ENCODE results near the gene SCN4B. TPM values are rescaled to one million over a fixed set of nuclear protein-coding genes. Genes with fewer than 3 reads are reported as not detected.

Gene SCN4B
- total and polyA plus RNA-seq, 7 experiments from 2014 or later: 0.19 TPM; not detected in 6

- no peak for DNase-seq
- no peaks in the 10 kb centered on the region for H3K36me3 Mint-ChIP-seq
- H3K4me3 ChIP-seq (ENCODE audit: low read length): no peak overlapping the region
- peaks cover 6 to 16% of the 10 kb centered on the region in 2 donors for H3K27me3 ChIP-seq (ENCODE audit: control insufficient read depth in 2 of 2, insufficient read depth in 2 of 2, low read length in 2 of 2)
- H3K4me1 Mint-ChIP-seq: peaks cover 6 to 18% (median 12%) of the 10 kb centered on the region in 7 donors
- H3K4me1 ChIP-seq (ENCODE audit: control insufficient read depth in 2 of 2, insufficient read depth in 2 of 2, low read length in 2 of 2): peaks cover 0 to 3% of the 10 kb centered on the region in 2 donors
- peaks cover 62 to 86% (median 67%) of the 10 kb centered on the region in 5 donors for H3K27me3 Mint-ChIP-seq
- intact Hi-C loops (cut with micrococcal nuclease): no loop called here
- H3K27ac Mint-ChIP-seq: no peak overlapping the region
- H3K36me3 ChIP-seq (ENCODE audit: control insufficient read depth in 2 of 3, insufficient read depth in 3 of 3, low read length in 3 of 3): no peaks in the 10 kb centered on the region
- CTCF ChIA-PET: interaction anchor here (1.0 to 3.5 kb wide), 4 partner anchors 12 to 353 kb away, joined by 3 to 13 read pairs (median 6); no protein-coding TSS in a partner anchor
- H3K27ac ChIP-seq (ENCODE audit: low read depth, low read length): no peak overlapping the region
- no peak overlapping the region for H3K4me3 Mint-ChIP-seq
- POLR2A ChIA-PET: interaction anchor here (0.5 to 0.7 kb wide), 2 partner anchors 19 to 252 kb away, joined by 3 read pairs; no protein-coding TSS in a partner anchor
- no peaks in the 10 kb centered on the region for H3K9me3 ChIP-seq (ENCODE audit: control insufficient read depth in 2 of 3, low read length in 3 of 3)
- ATAC-seq: no peak
- H3K9me3 Mint-ChIP-seq: no peaks in the 10 kb centered on the region
These were observed 3.3 kb upstream of the SCN4B start for GRCh38 chr11:118155776-118156530.

- ATAC-seq: no peak
- Histone ChIP-seq H3K9me3 (ENCODE audit: control insufficient read depth in 2 of 3, low read length in 3 of 3) (no peaks in the 10 kb centered on the region), H3K27me3 (ENCODE audit: control insufficient read depth in 2 of 2, insufficient read depth in 2 of 2, low read length in 2 of 2) (peaks cover 6 to 16% of the 10 kb centered on the region in 2 donors), H3K36me3 (ENCODE audit: control insufficient read depth in 2 of 3, insufficient read depth in 3 of 3, low read length in 3 of 3) (no peaks in the 10 kb centered on the region), H3K4me3 (ENCODE audit: low read length) (no peak overlapping the region), H3K4me1 (ENCODE audit: control insufficient read depth in 2 of 2, insufficient read depth in 2 of 2, low read length in 2 of 2) (peaks cover 0 to 3% of the 10 kb centered on the region in 2 donors), H3K27ac (ENCODE audit: low read depth, low read length) (no peak overlapping the region)
- ChIA-PET POLR2A (no interaction called here), CTCF (interaction anchor here (1.0 to 3.5 kb wide), 3 partner anchors 10 to 354 kb away, joined by 3 to 13 read pairs (median 3); no protein-coding TSS in a partner anchor)
- Mint-ChIP-seq H3K4me3 (peak overlapping the region in 1 of 10 donors; percentile 19), H3K27me3 (peaks cover 62 to 98% (median 73%) of the 10 kb centered on the region in 5 donors), H3K4me1 (peaks cover 6 to 18% (median 12%) of the 10 kb centered on the region in 7 donors), H3K9me3 (no peaks in the 10 kb centered on the region), H3K27ac (no peak overlapping the region), H3K36me3 (no peaks in the 10 kb centered on the region)
- no peak for DNase-seq
- intact Hi-C loops (cut with micrococcal nuclease): no loop called here
These were observed 2.0 kb upstream of the SCN4B start for GRCh38 chr11:118154641-118155040.

- Histone ChIP-seq H3K9me3 (ENCODE audit: control insufficient read depth in 2 of 3, low read length in 3 of 3) (no peaks in the 10 kb centered on the region), H3K27ac (ENCODE audit: low read depth, low read length) (no peak overlapping the region), H3K36me3 (ENCODE audit: control insufficient read depth in 2 of 3, insufficient read depth in 3 of 3, low read length in 3 of 3) (no peaks in the 10 kb centered on the region), H3K4me3 (ENCODE audit: low read length) (no peak overlapping the region), H3K4me1 (ENCODE audit: control insufficient read depth in 2 of 2, insufficient read depth in 2 of 2, low read length in 2 of 2) (peaks cover 0 to 3% of the 10 kb centered on the region in 2 donors), H3K27me3 (ENCODE audit: control insufficient read depth in 2 of 2, insufficient read depth in 2 of 2, low read length in 2 of 2) (peaks cover 6 to 16% of the 10 kb centered on the region in 2 donors)
- Mint-ChIP-seq H3K4me3 (peak overlapping the region; percentile 24 to 80 (median 61)), H3K4me1 (peaks cover 6 to 18% (median 12%) of the 10 kb centered on the region in 7 donors), H3K27me3 (peaks cover 57 to 94% (median 66%) of the 10 kb centered on the region in 5 donors), H3K9me3 (no peaks in the 10 kb centered on the region), H3K27ac (no peak overlapping the region), H3K36me3 (no peaks in the 10 kb centered on the region)
- POLR2A ChIA-PET: no interaction called here
- CTCF ChIA-PET: no interaction called here
- ATAC-seq (no peak), DNase-seq (no peak)
- intact Hi-C loops (cut with micrococcal nuclease): no loop called here
These were observed 1.4 kb upstream of the SCN4B start for GRCh38 chr11:118153976-118154375.

GRCh38 chr11:118153516-118153915 is 893 bp upstream of the SCN4B start:
- no peak for ATAC-seq
- H3K27me3 ChIP-seq (ENCODE audit: control insufficient read depth in 2 of 2, insufficient read depth in 2 of 2, low read length in 2 of 2): peaks cover 6 to 16% of the 10 kb centered on the region in 2 donors

GRCh38 chr11:118152020-118152551 is 537 bp downstream of the SCN4B start:
- no peaks in the 10 kb centered on the region for H3K36me3 Mint-ChIP-seq
- DNase-seq: no peak
- no peaks in the 10 kb centered on the region for H3K9me3 ChIP-seq (ENCODE audit: control insufficient read depth in 2 of 3, low read length in 3 of 3)
- H3K4me3 Mint-ChIP-seq: peak overlapping the region in 7 of 10 donors; percentile 18 to 75 (median 32)
- intact Hi-C loops (cut with micrococcal nuclease): no loop called here
- H3K27me3 Mint-ChIP-seq: peaks cover 45 to 94% (median 59%) of the 10 kb centered on the region in 5 donors
- peaks cover 6 to 17% (median 11%) of the 10 kb centered on the region in 7 donors for H3K4me1 Mint-ChIP-seq
- ChIA-PET POLR2A (no interaction called here), CTCF (interaction anchor here (0.6 kb wide), 1 partner anchor 91 kb away, joined by 3 read pairs; no protein-coding TSS in a partner anchor)
- H3K4me1 ChIP-seq (ENCODE audit: control insufficient read depth in 2 of 2, insufficient read depth in 2 of 2, low read length in 2 of 2): peaks cover 0 to 3% of the 10 kb centered on the region in 2 donors
- H3K4me3 ChIP-seq (ENCODE audit: low read length): no peak overlapping the region
- no peaks in the 10 kb centered on the region for H3K36me3 ChIP-seq (ENCODE audit: control insufficient read depth in 2 of 3, insufficient read depth in 3 of 3, low read length in 3 of 3)
- ATAC-seq: no peak
- no peaks in the 10 kb centered on the region for H3K9me3 Mint-ChIP-seq
- H3K27ac Mint-ChIP-seq: no peak overlapping the region
- no peak overlapping the region for H3K27ac ChIP-seq (ENCODE audit: low read depth, low read length)
- peaks cover 2 to 16% of the 10 kb centered on the region in 2 donors for H3K27me3 ChIP-seq (ENCODE audit: control insufficient read depth in 2 of 2, insufficient read depth in 2 of 2, low read length in 2 of 2)

More at GRCh38 chr11:118153516-118153915, 893 bp upstream of the SCN4B start:
- no peak overlapping the region for H3K4me3 ChIP-seq (ENCODE audit: low read length)
- peaks cover 0 to 3% of the 10 kb centered on the region in 2 donors for H3K4me1 ChIP-seq (ENCODE audit: control insufficient read depth in 2 of 2, insufficient read depth in 2 of 2, low read length in 2 of 2)
- H3K27ac Mint-ChIP-seq: no peak overlapping the region
- peaks cover 6 to 18% (median 12%) of the 10 kb centered on the region in 7 donors for H3K4me1 Mint-ChIP-seq
- no peak for DNase-seq
- H3K9me3 ChIP-seq (ENCODE audit: control insufficient read depth in 2 of 3, low read length in 3 of 3): no peaks in the 10 kb centered on the region
- CTCF ChIA-PET: no interaction called here
- H3K27me3 Mint-ChIP-seq: peaks cover 57 to 94% (median 66%) of the 10 kb centered on the region in 5 donors
- no peaks in the 10 kb centered on the region for H3K9me3 Mint-ChIP-seq
- intact Hi-C loops (cut with micrococcal nuclease): no loop called here
- peak overlapping the region; percentile 24 to 80 (median 61) for H3K4me3 Mint-ChIP-seq
- no peak overlapping the region for H3K27ac ChIP-seq (ENCODE audit: low read depth, low read length)
- POLR2A ChIA-PET: no interaction called here
- no peaks in the 10 kb centered on the region for H3K36me3 ChIP-seq (ENCODE audit: control insufficient read depth in 2 of 3, insufficient read depth in 3 of 3, low read length in 3 of 3)
- no peaks in the 10 kb centered on the region for H3K36me3 Mint-ChIP-seq

- ATAC-seq: no peak
- ChIA-PET CTCF (interaction anchor here (0.6 kb wide), 1 partner anchor 92 kb away, joined by 3 read pairs; no protein-coding TSS in a partner anchor), POLR2A (no interaction called here)
- Histone ChIP-seq H3K36me3 (ENCODE audit: control insufficient read depth in 2 of 3, insufficient read depth in 3 of 3, low read length in 3 of 3) (no peaks in the 10 kb centered on the region), H3K27me3 (ENCODE audit: control insufficient read depth in 2 of 2, insufficient read depth in 2 of 2, low read length in 2 of 2) (peaks cover 5 to 16% of the 10 kb centered on the region in 2 donors), H3K9me3 (ENCODE audit: control insufficient read depth in 2 of 3, low read length in 3 of 3) (no peaks in the 10 kb centered on the region), H3K4me3 (ENCODE audit: low read length) (no peak overlapping the region), H3K4me1 (ENCODE audit: control insufficient read depth in 2 of 2, insufficient read depth in 2 of 2, low read length in 2 of 2) (peaks cover 0 to 3% of the 10 kb centered on the region in 2 donors), H3K27ac (ENCODE audit: low read depth, low read length) (no peak overlapping the region)
- no peak for DNase-seq
- H3K27ac Mint-ChIP-seq: no peak overlapping the region
- H3K36me3 Mint-ChIP-seq: no peaks in the 10 kb centered on the region
- H3K4me1 Mint-ChIP-seq: peaks cover 0 to 12% (median 8%) of the 10 kb centered on the region in 7 donors
- H3K4me3 Mint-ChIP-seq: peak overlapping the region in 5 of 10 donors; percentile 5 to 50 (median 24)
- intact Hi-C loops (cut with micrococcal nuclease): no loop called here
- no peaks in the 10 kb centered on the region for H3K9me3 Mint-ChIP-seq
- H3K27me3 Mint-ChIP-seq: peaks cover 41 to 89% (median 56%) of the 10 kb centered on the region in 5 donors
These were observed 1.2 kb downstream of the SCN4B start for GRCh38 chr11:118151431-118151830.
